Breast epithelium (tissue), 4 donors: Measurements from ENCODE around the gene RASA3. TPM values are rescaled to one million over a fixed set of nuclear protein-coding genes. Genes with fewer than 3 reads are reported as not detected.

Source experiments
- DNase-seq, 2 donors: peaks; one replicate each; pipeline ENCODE4 v3.0.0-alpha.2; 2019; ENCODE audit warnings: low spot score in 2 of 2
- H3K27ac ChIP-seq, 2 donors: fragments of 200-600 bp; sonication (generic) in 1 of 2; one replicate each; pipeline ENCODE4 v1.5.1; 2016 to 2019; ENCODE audit warnings: mild to moderate bottlenecking in 1 of 2
- H3K27me3 ChIP-seq, 2 donors: fragments of 200-600 bp; sonication (generic) in 1 of 2; one replicate each; pipeline versions ENCODE4 v1.5.1 to v1.6.0; 2017 to 2019; ENCODE audit warnings: control low read depth in 1 of 2, mild to moderate bottlenecking in 1 of 2
- H3K36me3 ChIP-seq: fragments of 200-600 bp; one replicate; pipeline ENCODE4 v1.5.1; 2019
- H3K4me1 ChIP-seq, 2 donors: fragments of 200-600 bp; sonication (generic); one replicate each; pipeline ENCODE4 v1.5.1; 2016 to 2019; ENCODE audit warnings: control low read depth in 1 of 2
- H3K4me3 ChIP-seq, 3 donors: fragments of 200-600 bp; sonication (generic); 1 replicate in 2 of 3; 2 replicates in 1 of 3; pipeline ENCODE4 v1.5.1; 2016 to 2019; ENCODE audit warnings: mild to moderate bottlenecking in 3 of 3, moderate library complexity in 2 of 3
- H3K9me3 ChIP-seq, 2 donors: fragments of 200-600 bp; sonication (generic) in 1 of 2; one replicate each; pipeline ENCODE4 v1.5.1; 2016 to 2019; ENCODE audit warnings: control low read depth in 1 of 2
- POLR2A ChIP-seq: fragments of 450-650 bp; IDR thresholded peaks from one replicate; pipeline ENCODE4 v1.6.1; 2016; ENCODE audit warnings: antibody characterized with exemption, mild to moderate bottlenecking, moderate library complexity
- POLR2AphosphoS5 ChIP-seq, 3 donors: sonication (generic); formaldehyde crosslinking; IDR thresholded peaks; one replicate each; pipeline ENCODE4 v1.6.1; 2017; ENCODE audit warnings: antibody characterized with exemption in 3 of 3
- intact Hi-C: fragments of 100-400 bp; cut with DNase I; formaldehyde crosslinking; loops from one replicate; pipeline ENCODE4 v1.15.1; 2023; ENCODE audit warnings: low total_unique reads
- total RNA-seq, 3 donors: library from RNA; depleted of rRNA; stranded (reverse); fragments of >200 nt; gene quantifications; one replicate each; pipeline ENCODE4 v1.1.0, GENCODE V29; 2016
- TF ChIP-seq, protein P1 (sequence below), 3 donors: fragments of 450-650 bp; IDR thresholded peaks; one replicate each; pipeline ENCODE4 v1.5.1; 2016 to 2017; ENCODE audit warnings: antibody characterized with exemption in 3 of 3, mild to moderate bottlenecking in 3 of 3, moderate library complexity in 3 of 3

RASA3 gene
- total RNA-seq, 3 donors from 2014 or later: 14.2 to 54.9 (median 31.5) TPM

- intact Hi-C loops: loop anchor here (5.0 kb wide), 1 partner anchor 644 kb away; no protein-coding TSS in a partner anchor
- Histone ChIP-seq H3K27me3 (no peaks in the 10 kb centered on the region), H3K36me3 (no peaks in the 10 kb centered on the region), H3K9me3 (no peaks in the 10 kb centered on the region), H3K4me3 (peak overlapping the region in 2 of 3 donors; percentile 28 to 49), H3K4me1 (peaks cover 5 to 6% of the 10 kb centered on the region in 2 donors), H3K27ac (peak overlapping the region; percentile 33 to 64)
- DNase-seq: peak; percentile 37 to 69
- no peak for TF ChIP-seq POLR2AphosphoS5 (IDR thresholded peaks at IDR 0.05)
- TF ChIP-seq, protein P1, sequence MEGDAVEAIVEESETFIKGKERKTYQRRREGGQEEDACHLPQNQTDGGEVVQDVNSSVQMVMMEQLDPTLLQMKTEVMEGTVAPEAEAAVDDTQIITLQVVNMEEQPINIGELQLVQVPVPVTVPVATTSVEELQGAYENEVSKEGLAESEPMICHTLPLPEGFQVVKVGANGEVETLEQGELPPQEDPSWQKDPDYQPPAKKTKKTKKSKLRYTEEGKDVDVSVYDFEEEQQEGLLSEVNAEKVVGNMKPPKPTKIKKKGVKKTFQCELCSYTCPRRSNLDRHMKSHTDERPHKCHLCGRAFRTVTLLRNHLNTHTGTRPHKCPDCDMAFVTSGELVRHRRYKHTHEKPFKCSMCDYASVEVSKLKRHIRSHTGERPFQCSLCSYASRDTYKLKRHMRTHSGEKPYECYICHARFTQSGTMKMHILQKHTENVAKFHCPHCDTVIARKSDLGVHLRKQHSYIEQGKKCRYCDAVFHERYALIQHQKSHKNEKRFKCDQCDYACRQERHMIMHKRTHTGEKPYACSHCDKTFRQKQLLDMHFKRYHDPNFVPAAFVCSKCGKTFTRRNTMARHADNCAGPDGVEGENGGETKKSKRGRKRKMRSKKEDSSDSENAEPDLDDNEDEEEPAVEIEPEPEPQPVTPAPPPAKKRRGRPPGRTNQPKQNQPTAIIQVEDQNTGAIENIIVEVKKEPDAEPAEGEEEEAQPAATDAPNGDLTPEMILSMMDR (IDR thresholded peaks at IDR 0.05): no peak
- TF ChIP-seq POLR2A: no peak
These were observed 96.6 kb downstream of the RASA3 start for GRCh38 chr13:114035583-114036531.

GRCh38 chr13:114035186-114035582, 97.2 kb downstream of the RASA3 start:
- Histone ChIP-seq H3K27me3 (no peaks in the 10 kb centered on the region), H3K27ac (peak overlapping the region; percentile 33 to 64), H3K4me3 (peak overlapping the region in 2 of 3 donors; percentile 28 to 49), H3K9me3 (no peaks in the 10 kb centered on the region), H3K36me3 (no peaks in the 10 kb centered on the region), H3K4me1 (peaks cover 5 to 6% of the 10 kb centered on the region in 2 donors)
- intact Hi-C loops: loop anchor here (5.0 kb wide), 1 partner anchor 643 kb away; no protein-coding TSS in a partner anchor
- TF ChIP-seq, protein P1 (IDR thresholded peaks at IDR 0.05): no peak
- no peak for TF ChIP-seq POLR2AphosphoS5 (IDR thresholded peaks at IDR 0.05)
- TF ChIP-seq POLR2A: no peak
- DNase-seq: no peak

- H3K4me1 ChIP-seq: peaks cover 5 to 6% of the 10 kb centered on the region in 2 donors
- no peaks in the 10 kb centered on the region for H3K27me3 ChIP-seq
- no peaks in the 10 kb centered on the region for H3K36me3 ChIP-seq
- intact Hi-C loops: no loop called here
- peak overlapping the region; percentile 62 to 80 for H3K27ac ChIP-seq
- DNase-seq: no peak
- H3K9me3 ChIP-seq: no peaks in the 10 kb centered on the region
- TF ChIP-seq POLR2A (no peak), POLR2AphosphoS5 (IDR thresholded peaks at IDR 0.05) (no peak)
- TF ChIP-seq, protein P1 (IDR thresholded peaks at IDR 0.05): no peak
- peak overlapping the region in 1 of 3 donors; percentile 34 for H3K4me3 ChIP-seq
These were observed 97.9 kb downstream of the RASA3 start for GRCh38 chr13:114034481-114034891.

DNA sequence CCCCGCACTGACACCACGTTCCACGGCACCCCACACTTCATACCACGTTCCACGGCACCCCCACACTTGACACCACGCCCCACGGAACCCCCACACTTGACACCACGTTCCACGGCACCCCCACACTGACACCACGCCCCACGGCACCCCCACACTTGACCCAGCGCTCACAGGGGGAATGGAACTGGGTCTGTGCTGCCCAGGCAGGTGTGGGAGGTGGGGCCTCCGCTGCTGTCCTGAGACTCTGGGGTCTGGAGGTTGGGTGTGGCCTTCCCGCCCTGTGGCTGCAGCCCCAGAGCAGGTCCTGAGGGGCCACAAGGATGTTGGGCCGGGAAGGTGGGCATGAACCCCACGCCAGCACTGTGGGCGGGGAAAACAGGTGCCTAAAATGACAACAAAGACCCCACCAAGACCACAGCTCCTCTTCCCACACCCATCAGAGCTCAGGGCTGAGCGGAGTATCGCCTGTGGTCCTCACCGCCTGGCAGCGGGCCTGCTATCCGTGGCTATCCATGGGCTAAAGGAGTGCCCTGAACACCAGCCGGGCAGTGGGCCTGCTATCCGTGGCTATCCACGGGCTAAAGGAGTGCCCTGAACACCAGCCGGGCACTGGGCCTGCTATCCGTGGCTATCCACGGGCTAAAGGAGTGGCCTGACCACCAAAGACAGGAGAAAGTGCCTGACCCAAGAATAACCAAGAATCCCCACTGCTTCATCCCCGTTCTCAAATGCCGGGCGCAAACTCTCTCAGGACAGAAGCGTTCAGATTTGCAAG, 98.7 kb downstream of the RASA3 start:
- H3K4me1 ChIP-seq: peaks cover 5 to 6% of the 10 kb centered on the region in 2 donors
- no peak for TF ChIP-seq POLR2A
- TF ChIP-seq, protein P1 (IDR thresholded peaks at IDR 0.05): no peak
- no peak for TF ChIP-seq POLR2AphosphoS5 (IDR thresholded peaks at IDR 0.05)
- intact Hi-C loops: no loop called here

More for the DNA sequence above, 98.7 kb downstream of the RASA3 start:
- H3K27ac ChIP-seq: peak overlapping the region; percentile 62 to 80
- H3K27me3 ChIP-seq: no peaks in the 10 kb centered on the region
- H3K4me3 ChIP-seq: peak overlapping the region in 1 of 3 donors; percentile 34
- H3K36me3 ChIP-seq: no peaks in the 10 kb centered on the region
- no peaks in the 10 kb centered on the region for H3K9me3 ChIP-seq
- no peak for DNase-seq
